ENCODE measurements around the gene SLC39A13. TPM values are rescaled to one million over a fixed set of nuclear protein-coding genes. Genes with fewer than 3 reads are reported as not detected.

SLC39A13 gene
- total and polyA plus RNA-seq, 2 of the 13 experiments (the other 11 are each of a cell fraction or from before 2014, with no cell fraction given), result 15.3 to 30.5 TPM

DNA sequence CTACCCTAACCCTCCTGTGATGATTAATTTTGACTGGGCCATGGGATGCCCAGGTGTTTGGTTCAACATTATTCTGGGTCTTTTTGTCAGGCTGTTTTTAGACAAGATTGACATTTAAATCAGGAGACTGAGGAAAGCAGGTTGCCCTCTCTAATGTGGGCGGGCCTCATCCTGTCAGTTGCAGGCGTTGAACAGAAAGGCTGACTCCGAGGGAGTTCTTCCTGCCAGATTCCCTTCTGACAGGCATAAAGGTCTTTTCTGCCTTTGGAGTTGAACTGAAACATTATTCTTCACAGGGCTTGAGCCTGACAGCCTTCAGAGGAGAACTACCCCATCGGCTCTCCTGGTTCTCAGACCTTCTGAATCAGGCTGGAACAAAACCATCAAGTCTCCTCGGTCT, 22.1 kb downstream of the SLC39A13 start:
- Histone ChIP-seq H3K9me3 (ENCODE audit: low read length) (no peaks in the 10 kb centered on the region), H2AFZ (ENCODE audit: low read length) (peak overlapping the region; percentile 51), H3K4me2 (ENCODE audit: low read depth, low read length) (peak overlapping the region; percentile 69), H3K9ac (ENCODE audit: insufficient read depth, low read depth, low read length) (peak overlapping the region; percentile 53), H3K4me3 (replicated peaks in 1 of 3; ENCODE audit: insufficient read depth in 1 of 3, low read depth in 2 of 3, low read length in 3 of 3) (peak overlapping the region in 2 of 3 experiments; percentile 14 to 53; a peak in 3 of 6 replicates), H3K36me3 (replicated peaks in 1 of 2; ENCODE audit: control insufficient read depth in 1 of 2, insufficient read depth in 2 of 2, low read length in 2 of 2) (no peaks in the 10 kb centered on the region), H3K27ac (ENCODE audit: extremely low read length, insufficient read depth, low read length) (peak overlapping the region; percentile 63), H3K27me3 (ENCODE audit: control insufficient read depth in 1 of 2, insufficient read depth in 2 of 2, low read length in 2 of 2) (no peaks in the 10 kb centered on the region; a peak in 1 of 5 replicates), H3K4me1 (ENCODE audit: insufficient read depth, low read length) (peaks cover 62% of the 10 kb centered on the region), H3K79me2 (ENCODE audit: insufficient read depth, low read length) (peaks cover 6% of the 10 kb centered on the region), H4K20me1 (ENCODE audit: insufficient read depth, low read length) (no peaks in the 10 kb centered on the region)
- TF ChIP-seq DNMT1 (CRISPR knock-in tag; IDR thresholded peaks at IDR 0.05) (no peak), SIX4 (CRISPR knock-in tag; IDR thresholded peaks at IDR 0.05) (no peak), ZNF772 (CRISPR knock-in tag; IDR thresholded peaks at IDR 0.05) (no peak), REL (CRISPR knock-in tag; conservative IDR thresholded peaks at IDR 0.05) (no peak), RFXANK (CRISPR knock-in tag; IDR thresholded peaks at IDR 0.05) (no peak), SAP130 (CRISPR knock-in tag; IDR thresholded peaks at IDR 0.05; ENCODE audit: low read depth) (peak; percentile 19; the same call in 1 of the 2 replicates)
- DNase-seq (ENCODE audit: low spot score), result no peak
- in situ Hi-C loops (cut with HindIII; ENCODE audit: extremely low pct_ligation_motif_present, low pct_unique_long_range_greater_than_20kb), result no loop called here
- CTCF ChIA-PET (ENCODE audit: low intra/inter-chr PET ratio, low total read pairs), result no interaction called here
- WGBS (ENCODE audit: low lambda C conversion rate), result 16% methylated on average over 5 of the region's 5 CpGs
- ATAC-seq, result no peak
- FAIRE-seq, result no peak
- BruUV-seq (replicated peaks), result no TSS peak
- intact Hi-C loops (cut with micrococcal nuclease; ENCODE audit: unreplicated experiment), result no loop called here
- POLR2A ChIA-PET, result interaction anchor here (5.1 kb wide), 1 partner anchor 8 kb away, joined by 68 read pairs; no protein-coding TSS in a partner anchor

DNA sequence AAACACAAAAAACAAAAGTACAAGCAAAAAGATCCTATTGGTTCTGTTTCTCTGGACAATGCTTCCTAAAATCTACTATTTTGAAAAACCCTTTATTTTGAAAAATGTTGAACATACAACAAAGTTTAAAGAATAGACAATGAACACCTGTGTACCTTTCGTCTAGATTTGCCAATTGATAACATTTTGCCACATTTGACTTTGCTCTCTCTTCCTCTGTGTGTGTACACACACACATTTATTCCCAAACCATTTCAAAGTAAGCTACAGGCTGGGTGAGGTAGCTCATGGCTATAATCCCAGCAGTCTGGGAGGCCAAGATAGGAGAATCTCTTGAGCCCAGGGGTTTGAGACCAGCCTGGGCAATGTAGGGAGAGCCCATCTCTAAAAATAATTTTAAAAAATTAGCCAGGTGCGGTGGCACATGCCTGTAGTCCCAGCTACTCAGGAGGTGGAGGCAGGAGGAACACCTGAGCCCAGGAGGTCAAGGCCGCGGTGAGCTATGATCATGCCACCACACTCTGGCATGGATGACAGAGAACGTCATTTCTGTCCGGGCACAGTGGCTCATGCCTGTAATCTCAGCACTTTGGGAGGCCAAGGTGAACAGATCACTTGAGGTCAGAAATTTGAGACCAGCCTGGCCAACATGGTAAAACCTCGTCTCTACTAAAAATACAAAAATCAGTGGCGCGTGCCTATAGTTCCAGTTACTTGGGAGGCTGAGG, 23.1 kb downstream of the SLC39A13 start:
- Histone ChIP-seq H3K27me3 (ENCODE audit: control insufficient read depth in 1 of 2, insufficient read depth in 2 of 2, low read length in 2 of 2) (no peaks in the 10 kb centered on the region; a peak in 1 of 5 replicates), H3K9ac (ENCODE audit: insufficient read depth, low read depth, low read length) (no peak overlapping the region; the same call in none of the 2 replicates), H3K36me3 (replicated peaks in 1 of 2; ENCODE audit: control insufficient read depth in 1 of 2, insufficient read depth in 2 of 2, low read length in 2 of 2) (no peaks in the 10 kb centered on the region), H2AFZ (ENCODE audit: low read length) (no peak overlapping the region), H3K79me2 (ENCODE audit: insufficient read depth, low read length) (no peaks in the 10 kb centered on the region), H3K4me3 (replicated peaks in 1 of 3; ENCODE audit: insufficient read depth in 1 of 3, low read depth in 2 of 3, low read length in 3 of 3) (peak overlapping the region in 2 of 3 experiments; percentile 33 to 53; a peak in 4 of 6 replicates), H3K4me1 (ENCODE audit: insufficient read depth, low read length) (peaks cover 72% of the 10 kb centered on the region), H3K4me2 (ENCODE audit: low read depth, low read length) (peak overlapping the region; percentile 69), H3K9me3 (ENCODE audit: low read length) (no peaks in the 10 kb centered on the region), H4K20me1 (ENCODE audit: insufficient read depth, low read length) (no peaks in the 10 kb centered on the region), H3K27ac (ENCODE audit: extremely low read length, insufficient read depth, low read length) (peak overlapping the region; percentile 63)
- FAIRE-seq (peak; percentile 63), DNase-seq (ENCODE audit: low spot score) (peak; percentile 52), ATAC-seq (peak; percentile 31)
- in situ Hi-C loops (cut with HindIII; ENCODE audit: extremely low pct_ligation_motif_present, low pct_unique_long_range_greater_than_20kb), result no loop called here
- ChIA-PET POLR2A (interaction anchor here (1.1 kb wide), 1 partner anchor 13 kb away, joined by 6 read pairs; no protein-coding TSS in a partner anchor), CTCF (ENCODE audit: low intra/inter-chr PET ratio, low total read pairs) (no interaction called here)
- 26% methylated on average over 9 of the region's 9 CpGs for WGBS (ENCODE audit: low lambda C conversion rate)
- BruUV-seq (replicated peaks), result no TSS peak
- intact Hi-C loops (cut with micrococcal nuclease; ENCODE audit: unreplicated experiment), result no loop called here
- no peak for TF ChIP-seq SRF (IDR thresholded peaks at IDR 0.05; ENCODE audit: low read depth, low read length)
- TF ChIP-seq NPAS2 (CRISPR knock-in tag; IDR thresholded peaks at IDR 0.05; ENCODE audit: borderline replicate concordance), result no peak
- TF ChIP-seq HNF4A (CRISPR knock-in tag; IDR thresholded peaks at IDR 0.05), result peak; percentile 66
- TF ChIP-seq POLR2AphosphoS2 (IDR thresholded peaks at IDR 0.05; ENCODE audit: low read depth, low read length), result no peak
- no peak for TF ChIP-seq ZNF3 (CRISPR knock-in tag; IDR thresholded peaks at IDR 0.05)
- no peak for TF ChIP-seq CAMTA2 (CRISPR knock-in tag; IDR thresholded peaks at IDR 0.05; ENCODE audit: borderline replicate concordance)
- no peak for TF ChIP-seq NR1H2 (CRISPR knock-in tag; IDR thresholded peaks at IDR 0.05; ENCODE audit: borderline replicate concordance, low read depth)
- no peak for TF ChIP-seq ZNF556 (CRISPR knock-in tag; IDR thresholded peaks at IDR 0.05; ENCODE audit: borderline replicate concordance)
- 0 out of 2 replicates have a peak, but pooled peaks have one; percentile 4 for TF ChIP-seq ATF7 (IDR thresholded peaks at IDR 0.05)
- TF ChIP-seq ATF7 (CRISPR knock-in tag; IDR thresholded peaks at IDR 0.05), result no peak
- TF ChIP-seq FOXO1 (CRISPR knock-in tag; IDR thresholded peaks at IDR 0.05), result no peak
- no peak for TF ChIP-seq ZNF292 (CRISPR knock-in tag; IDR thresholded peaks at IDR 0.05; ENCODE audit: borderline replicate concordance, low read depth)
- peak; percentile 45; the same call in 1 of the 2 replicates for TF ChIP-seq PHF21A (CRISPR knock-in tag; IDR thresholded peaks at IDR 0.05)
- no peak for TF ChIP-seq SIX1 (CRISPR knock-in tag; IDR thresholded peaks at IDR 0.05; ENCODE audit: borderline replicate concordance)
- TF ChIP-seq FOXJ3 (CRISPR knock-in tag; IDR thresholded peaks at IDR 0.05; ENCODE audit: borderline replicate concordance), result no peak
- no peak for TF ChIP-seq ZNF616 (CRISPR knock-in tag; IDR thresholded peaks at IDR 0.05; ENCODE audit: low read depth)
